Amygdala (tissue), 56 donors: ENCODE data around the gene LUZP2.

Experiments
- DNase-seq, 56 donors: peaks; one replicate each; lab custom pipeline; 2025; lab: John Stamatoyannopoulos, UW

Gene LUZP2

GRCh38 chr11:24625975-24626374 lies 129.1 kb downstream of the LUZP2 start:
- DNase-seq, result no peak

GRCh38 chr11:24628224-24628776 lies 131.4 kb downstream of the LUZP2 start:
- no peak for DNase-seq

GRCh38 chr11:24634606-24635160 lies 137.8 kb downstream of the LUZP2 start:
- no peak for DNase-seq

- no peak for DNase-seq
Measured at GRCh38 chr11:24635588-24636290, 138.9 kb downstream of the LUZP2 start.

DNA sequence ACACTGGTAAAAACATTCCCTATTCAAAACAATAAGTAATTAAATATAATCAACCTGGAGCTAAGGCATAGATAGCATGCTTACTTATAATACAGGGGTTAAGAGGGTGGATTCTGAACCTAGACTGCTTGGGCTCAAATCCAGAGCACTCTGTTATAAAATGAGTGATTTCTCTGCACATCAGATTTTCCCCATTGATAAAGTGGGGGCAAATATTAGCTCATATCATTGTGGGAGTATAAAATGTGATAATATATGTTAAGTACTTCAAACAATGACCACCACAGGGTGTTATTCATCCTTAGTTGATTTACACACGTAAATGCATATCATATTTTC lies 139.4 kb downstream of the LUZP2 start:
- no peak for DNase-seq

DNA sequence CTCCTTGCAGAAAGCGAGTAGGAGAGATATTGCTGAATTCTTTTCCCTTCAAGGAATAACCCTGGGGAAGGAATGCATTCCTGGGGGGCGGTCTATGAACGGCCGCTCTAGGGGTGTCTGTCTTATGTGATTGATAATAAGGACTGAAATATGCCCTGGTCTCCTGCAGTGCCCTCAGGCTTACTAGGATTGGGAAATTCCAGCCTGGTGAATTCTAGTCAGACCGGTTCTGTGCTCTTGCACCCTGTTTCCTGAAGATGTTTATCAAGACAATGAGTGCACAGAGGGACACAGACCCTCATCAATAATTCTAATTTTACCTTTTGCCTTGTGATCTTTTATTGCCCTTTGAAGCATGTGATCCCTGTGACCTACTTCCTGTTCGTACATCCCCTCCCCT lies 140.7 kb downstream of the LUZP2 start:
- DNase-seq, result no peak

- DNase-seq, result no peak
Measured at GRCh38 chr11:24642648-24643047, 145.8 kb downstream of the LUZP2 start.

GRCh38 chr11:24645563-24645962 lies 148.7 kb downstream of the LUZP2 start:
- no peak for DNase-seq

DNA sequence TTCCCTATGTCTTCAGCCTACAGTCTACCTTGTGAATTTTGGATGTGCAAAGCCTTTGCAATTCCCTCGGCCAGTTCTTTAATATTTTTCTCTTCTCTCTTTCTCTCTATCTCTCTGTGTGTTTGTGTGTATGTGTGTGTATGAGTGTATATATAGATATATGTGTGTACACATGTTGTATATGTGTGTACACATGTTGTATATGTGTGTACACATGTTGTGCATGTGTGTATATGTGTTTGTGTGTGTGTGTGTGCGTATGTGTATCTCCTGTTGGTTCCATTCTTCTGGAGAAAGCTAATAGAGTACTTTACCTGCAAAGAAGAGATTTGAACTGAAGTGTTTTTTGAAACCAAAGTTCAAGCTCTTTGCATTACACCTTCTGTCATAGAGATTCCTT lies 155.0 kb downstream of the LUZP2 start:
- DNase-seq, result no peak

- DNase-seq, result no peak
Measured at GRCh38 chr11:24653901-24654300, 157.0 kb downstream of the LUZP2 start.

GRCh38 chr11:24661331-24661730 lies 164.5 kb downstream of the LUZP2 start:
- no peak for DNase-seq

DNA sequence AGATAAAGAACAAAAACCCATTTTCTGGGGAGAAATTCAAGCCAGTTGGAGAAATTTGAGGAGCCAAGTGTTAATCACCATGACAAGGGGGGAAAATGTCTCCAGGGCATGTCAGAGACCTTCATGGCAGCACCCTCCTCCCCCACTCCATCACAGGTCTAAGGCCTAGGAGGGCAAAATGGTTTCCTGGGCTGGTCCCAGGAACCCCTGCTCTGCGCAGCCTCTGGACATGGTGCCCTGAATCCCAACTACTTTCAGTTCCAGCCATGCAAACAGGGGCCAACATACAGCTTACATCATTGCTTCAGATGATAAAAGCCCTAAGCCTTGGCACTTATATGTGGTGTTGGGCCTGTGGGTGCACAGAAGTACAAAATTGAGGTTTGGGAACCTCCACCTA lies 167.5 kb downstream of the LUZP2 start:
- no peak for DNase-seq

DNA sequence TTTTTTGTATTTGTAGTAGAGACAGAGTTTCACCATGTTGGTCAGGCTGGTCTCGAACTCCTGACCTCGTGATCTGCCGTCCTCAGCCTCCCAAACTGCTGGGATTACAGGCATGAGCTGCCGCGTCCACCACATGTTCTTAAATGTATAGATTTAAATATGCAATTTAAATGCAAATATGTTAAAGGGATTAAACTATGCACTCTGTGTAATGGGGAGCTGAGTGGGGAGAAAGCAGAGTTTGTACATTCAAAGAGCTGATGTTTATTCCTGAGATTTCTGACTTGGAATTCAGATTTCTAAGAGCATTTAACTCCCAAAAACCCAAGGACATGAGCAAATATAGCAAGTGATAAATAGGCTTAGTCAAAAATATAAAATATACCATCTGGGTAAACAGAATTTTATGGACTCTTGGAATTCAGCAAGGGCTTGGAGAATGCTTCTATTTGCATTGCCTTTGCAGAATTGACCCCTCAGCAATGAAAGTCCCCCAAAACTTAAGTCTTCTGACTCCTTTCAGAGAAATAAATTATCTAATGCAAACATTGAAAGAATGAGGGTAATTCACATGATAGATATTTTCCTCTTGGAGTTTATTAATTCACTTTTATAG lies 170.6 kb downstream of the LUZP2 start:
- DNase-seq, result no peak

DNA sequence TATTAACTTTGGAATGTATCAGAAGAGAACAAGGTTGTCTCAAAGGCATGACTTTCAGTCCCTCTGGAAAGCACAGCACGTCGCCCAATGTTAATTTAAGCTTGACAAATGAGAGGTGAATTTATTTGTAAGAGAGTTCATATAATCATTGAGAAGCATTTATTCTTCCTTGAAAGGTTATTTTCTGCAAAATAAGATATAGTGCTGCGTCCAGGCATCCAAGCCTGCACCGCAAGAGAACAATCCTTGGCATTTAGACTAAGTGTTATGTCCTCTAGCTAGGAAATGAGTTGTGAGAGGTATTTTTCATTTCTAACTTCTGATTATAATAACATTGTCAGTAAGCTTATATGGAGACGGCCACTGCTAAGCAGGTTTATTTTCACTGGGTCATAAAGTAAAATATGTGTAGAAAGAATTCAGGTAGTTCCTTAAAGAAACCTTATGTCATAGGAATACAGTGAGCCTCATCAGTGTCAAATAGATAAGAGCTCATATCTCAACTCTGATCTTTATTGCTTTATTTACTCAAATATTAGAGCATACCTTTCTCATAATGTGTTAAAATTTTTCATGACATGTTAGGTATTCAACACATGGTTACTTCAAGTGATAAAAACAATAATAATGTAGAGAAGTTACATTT lies 182.0 kb downstream of the LUZP2 start:
- no peak for DNase-seq

GRCh38 chr11:24679821-24680351 lies 183.0 kb downstream of the LUZP2 start:
- DNase-seq, result no peak

DNA sequence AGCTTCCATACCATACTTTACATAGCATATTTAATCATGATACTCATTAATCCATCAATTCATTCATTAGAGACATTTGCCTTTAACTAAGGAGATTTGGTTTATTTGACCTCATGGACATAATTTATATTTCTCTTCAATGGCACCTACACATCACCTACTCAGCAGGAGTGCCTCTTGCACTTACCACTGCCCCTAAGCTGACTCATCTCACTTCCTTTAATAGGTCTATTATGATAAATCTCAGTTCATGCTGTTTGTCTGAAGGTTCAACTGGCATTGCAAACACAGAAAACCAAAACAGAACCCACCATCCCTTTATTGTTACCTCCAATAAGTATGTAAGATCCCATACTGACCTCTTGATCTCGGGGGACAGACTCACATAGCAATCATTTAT lies 186.7 kb downstream of the LUZP2 start:
- no peak for DNase-seq

DNA sequence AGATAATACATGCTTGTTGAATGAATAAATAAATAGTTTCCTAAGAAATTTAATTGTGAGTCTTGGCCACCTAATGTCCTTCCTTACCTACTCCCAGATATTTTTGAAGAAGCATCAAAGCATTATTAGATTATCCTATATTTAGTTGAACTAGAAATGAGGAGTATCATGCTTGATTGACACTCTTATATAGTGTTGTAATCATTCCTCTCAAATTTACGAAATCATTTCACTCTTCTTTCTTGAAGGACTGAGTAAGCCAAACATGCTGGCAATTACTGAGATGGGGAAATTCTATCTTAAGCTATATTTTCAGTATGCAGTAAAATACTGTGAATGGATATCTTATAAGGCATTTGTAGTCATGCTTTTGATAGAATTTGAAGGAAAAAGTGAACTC lies 189.0 kb downstream of the LUZP2 start:
- no peak for DNase-seq

DNA sequence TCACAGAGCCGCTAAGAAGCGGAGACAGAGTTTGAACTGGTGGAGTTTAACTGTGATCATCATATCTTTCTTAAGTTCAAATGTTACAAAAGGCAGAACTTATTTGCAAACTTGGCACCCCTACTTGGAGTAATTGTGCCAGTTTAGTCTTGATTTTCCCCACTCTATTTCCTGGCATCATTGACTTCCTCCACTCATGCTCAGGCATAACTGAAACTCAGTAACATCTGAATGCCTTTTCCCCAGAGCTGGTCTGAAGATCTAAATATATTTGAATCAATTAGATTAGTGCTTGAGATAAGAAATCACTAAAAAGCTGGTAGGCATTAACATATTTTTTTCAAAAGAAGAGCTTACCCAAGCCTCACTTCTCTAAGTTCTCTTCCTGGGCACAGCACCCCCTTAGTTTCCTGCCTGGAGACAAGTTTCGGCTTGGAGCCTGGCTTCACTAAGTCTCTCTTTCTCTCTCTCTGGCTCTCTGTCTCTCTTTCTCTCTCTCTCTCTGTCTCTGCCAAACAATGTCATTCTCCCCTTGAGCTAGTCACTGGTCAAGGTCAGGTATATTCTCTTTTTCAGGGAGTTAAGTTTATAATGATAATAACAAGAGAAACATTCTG lies 190.8 kb downstream of the LUZP2 start:
- DNase-seq, result no peak

DNA sequence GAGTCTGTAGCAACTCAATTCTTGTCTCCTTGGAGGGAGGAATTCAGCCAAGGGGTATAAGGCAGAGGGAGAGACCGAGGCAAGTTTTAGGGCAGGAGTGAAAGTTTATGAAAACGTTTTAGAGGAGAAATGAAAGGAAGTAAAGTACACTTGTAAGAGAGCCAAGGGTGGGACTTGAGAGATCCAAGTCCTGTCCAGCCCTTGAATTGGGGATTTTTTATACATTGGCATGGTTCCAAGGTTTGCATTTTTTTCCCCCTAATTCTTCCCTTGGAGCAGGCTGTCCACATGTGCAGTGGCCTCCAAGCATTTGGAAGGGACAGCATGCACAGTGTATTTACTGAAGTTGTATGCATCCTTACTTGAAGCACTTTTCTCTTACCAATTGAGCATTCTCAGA lies 192.1 kb downstream of the LUZP2 start:
- no peak for DNase-seq

GRCh38 chr11:24697522-24698111 lies 200.8 kb downstream of the LUZP2 start:
- no peak for DNase-seq
